Muscle of back (tissue), 13 donors: ENCODE data around the gene PMEL. TPM values are rescaled to one million over a fixed set of nuclear protein-coding genes. Genes with fewer than 3 reads are reported as not detected.
"Not testable (repeated sequence)": the region's sequence is repeated elsewhere in the genome, so short reads cannot be mapped to it uniquely, and the experiment has no call there.

Source experiments
- DNase-seq, 3 donors: peaks; one replicate each; pipeline versions ENCODE4 v3.0.0 to v3.0.0-alpha.2; 2013
- long read RNA-seq, 9 donors: transcript quantifications; one replicate each; lab custom pipeline, GENCODE V29; 2026
- polyA plus RNA-seq, 10 donors: library from polyadenylated mRNA; unstranded; fragments of 120-200 nt; gene quantifications; one replicate each; pipeline ENCODE4 v1.2.1, GENCODE V29; 2013; ENCODE audit not compliant: insufficient read length in 10 of 10

Gene PMEL
- 10 to 100 TPM in 2 of 10 donors, 1 to 10 TPM in 5, under 1 TPM in 3; 0.71 to 38.1 (median 1.4) TPM for polyA plus RNA-seq
- long read RNA-seq, donor 1, partial matches to known transcripts: 110 of 139 reads
- long read RNA-seq, donor 1, other reads (novel, unspliced or antisense): 29 of 139 reads
- long read RNA-seq, donor 2, partial matches to known transcripts: 85 of 105 reads
- long read RNA-seq, donor 2, other reads (novel, unspliced or antisense): 20 of 105 reads
- long read RNA-seq, donor 3: 0 reads
- long read RNA-seq, donor 4, partial matches to known transcripts: 86 of 105 reads
- long read RNA-seq, donor 4, other reads (novel, unspliced or antisense): 19 of 105 reads
- long read RNA-seq, donor 5, partial matches to known transcripts: 0 of 1 reads
- long read RNA-seq, donor 5, other reads (novel, unspliced or antisense): 0 of 1 reads
- long read RNA-seq, donor 6: 0 reads
- long read RNA-seq, donor 7: 0 reads
- long read RNA-seq, donor 8, partial matches to known transcripts: 6 of 12 reads
- long read RNA-seq, donor 8, other reads (novel, unspliced or antisense): 0 of 12 reads
- long read RNA-seq, donor 9: 0 reads

GRCh38 chr12:55965941-55966407 lies at the start of gene PMEL:
TSS of gene PMEL (minus strand) at chr12:55966042. CDS start at chr12:55966011, 31 bp downstream.
- DNase-seq: peak in 1 of 3 donors; percentile 21

GRCh38 chr12:56014205-56014604 lies 48.4 kb upstream of the PMEL start:
- no peak for DNase-seq

- no peak for DNase-seq
Observed at GRCh38 chr12:56013482-56013881, 47.6 kb upstream of the PMEL start.

- no peak for DNase-seq
Observed at GRCh38 chr12:56011509-56012090, 45.8 kb upstream of the PMEL start.

- no peak for DNase-seq
Observed at GRCh38 chr12:56010111-56010570, 44.3 kb upstream of the PMEL start.

- peak; percentile 13 to 75 (median 40) for DNase-seq
Observed at GRCh38 chr12:56007564-56008559, 42.0 kb upstream of the PMEL start.

- no peak for DNase-seq
Observed at GRCh38 chr12:56004211-56004610, 38.4 kb upstream of the PMEL start.

GRCh38 chr12:56003376-56003775 lies 37.5 kb upstream of the PMEL start:
- not testable (repeated sequence) for DNase-seq

GRCh38 chr12:56001487-56002100 lies 35.8 kb upstream of the PMEL start:
- DNase-seq: no peak

- DNase-seq: not testable (repeated sequence)
Observed at GRCh38 chr12:55999999-56000540, 34.2 kb upstream of the PMEL start.

GRCh38 chr12:55999522-55999921 lies 33.7 kb upstream of the PMEL start:
- not testable (repeated sequence) for DNase-seq

- no peak for DNase-seq
Observed at GRCh38 chr12:55997535-55997859, 31.7 kb upstream of the PMEL start.

GRCh38 chr12:55996715-55997534 lies 31.1 kb upstream of the PMEL start, which contains the start of gene SUOX:
TSS of gene SUOX (plus strand) at chr12:55997276. CDS start at chr12:56002222, 4,946 bp downstream.
- DNase-seq: peak; percentile 95 to 98 (median 96)

GRCh38 chr12:55996201-55996714 lies 30.4 kb upstream of the PMEL start:
- DNase-seq: peak; percentile 68 to 85 (median 76)

GRCh38 chr12:55995366-55995765 lies 29.5 kb upstream of the PMEL start:
- DNase-seq: no peak

- DNase-seq: no peak
Observed at GRCh38 chr12:55993230-55993853, 27.5 kb upstream of the PMEL start.

GRCh38 chr12:55991110-55991509 lies 25.3 kb upstream of the PMEL start:
- no peak for DNase-seq

GRCh38 chr12:55985976-55986375 lies 20.1 kb upstream of the PMEL start:
- not testable (repeated sequence) for DNase-seq

GRCh38 chr12:55985341-55985740 lies 19.5 kb upstream of the PMEL start:
- no peak for DNase-seq
